HTERT RPE-1 (cell line): ENCODE results near the gene RPS6KB2.

Experiments
- in situ Hi-C: fragments of 300-500 bp; cut with MboI; formaldehyde crosslinking; loops from 4 replicates; pipeline ENCODE4 v1.14.3; 2020; ENCODE audit warnings: low sequenced_read_pairs

Gene RPS6KB2

GRCh38 chr11:67441098-67441563 lies 12.8 kb downstream of the RPS6KB2 start:
- in situ Hi-C loops = no loop called here

- in situ Hi-C loops = no loop called here
Observed at GRCh38 chr11:67441731-67442351, 13.5 kb downstream of the RPS6KB2 start.

GRCh38 chr11:67442504-67443404 lies 14.5 kb downstream of the RPS6KB2 start:
- in situ Hi-C loops = no loop called here

- in situ Hi-C loops = no loop called here
Observed at GRCh38 chr11:67445515-67445914, 17.2 kb downstream of the RPS6KB2 start.

- in situ Hi-C loops = no loop called here
Observed at GRCh38 chr11:67448220-67448609, 19.9 kb downstream of the RPS6KB2 start.

GRCh38 chr11:67449116-67449844 lies 21.0 kb downstream of the RPS6KB2 start:
- in situ Hi-C loops = no loop called here

GRCh38 chr11:67450796-67451657 lies 22.7 kb downstream of the RPS6KB2 start:
- in situ Hi-C loops = no loop called here

GRCh38 chr11:67451658-67451976 lies 23.3 kb downstream of the RPS6KB2 start:
- in situ Hi-C loops = no loop called here

GRCh38 chr11:67452141-67452952 lies 24.1 kb downstream of the RPS6KB2 start, which contains the start of gene GPR152:
Gene GPR152 (minus strand): TSS chr11:67452729. CDS start chr11:67452724, 5 bp downstream.
- in situ Hi-C loops = no loop called here

GRCh38 chr11:67453816-67454732 lies 25.8 kb downstream of the RPS6KB2 start:
- in situ Hi-C loops = no loop called here

- in situ Hi-C loops = no loop called here
Observed at GRCh38 chr11:67455054-67455453, 26.8 kb downstream of the RPS6KB2 start, which contains the start of gene CABP4. Gene CABP4 (plus strand): TSS chr11:67455354. CDS start chr11:67455424, 70 bp downstream.

GRCh38 chr11:67456068-67456705 lies 27.9 kb downstream of the RPS6KB2 start:
- in situ Hi-C loops = no loop called here

GRCh38 chr11:67457453-67457852 lies 29.2 kb downstream of the RPS6KB2 start:
- in situ Hi-C loops = no loop called here

- in situ Hi-C loops = no loop called here
Observed at GRCh38 chr11:67458266-67458665, 30.0 kb downstream of the RPS6KB2 start.

- in situ Hi-C loops = no loop called here
Observed at GRCh38 chr11:67463186-67463585, 34.9 kb downstream of the RPS6KB2 start.

- in situ Hi-C loops = no loop called here
Observed at GRCh38 chr11:67463680-67464410, 35.6 kb downstream of the RPS6KB2 start.

GRCh38 chr11:67464411-67465188 lies 36.3 kb downstream of the RPS6KB2 start:
- in situ Hi-C loops = no loop called here
